Upper lobe of left lung (tissue), 6 donors: ENCODE measurements around the gene PCBP3. TPM values are rescaled to one million over a fixed set of nuclear protein-coding genes. Genes with fewer than 3 reads are reported as not detected.

Experiments used
- ATAC-seq, 2 donors: fragments of 200-7000 bp; cut with Tn5 transposase; one replicate each; pipeline ENCODE4 v1.9.1; 2022; ENCODE audit warnings: mild to moderate bottlenecking in 2 of 2, moderate library complexity in 2 of 2; ENCODE audit not compliant: low FRiP score in 2 of 2
- DNase-seq, 2 donors: peaks; one replicate each; pipeline ENCODE4 v3.0.0-alpha.2; 2019 to 2020
- H3K27ac ChIP-seq, 4 donors: fragments of 200-600 bp; sonication (generic); one replicate each; pipeline ENCODE4 v1.5.1; 2016 to 2019
- H3K27me3 ChIP-seq, 4 donors: fragments of 200-600 bp; sonication (generic); one replicate each; pipeline ENCODE4 v1.5.1; 2017 to 2019
- H3K36me3 ChIP-seq, 4 donors: fragments of 200-600 bp; sonication (generic); one replicate each; pipeline ENCODE4 v1.5.1; 2016 to 2019
- H3K4me1 ChIP-seq, 4 donors: fragments of 200-600 bp; sonication (generic); one replicate each; pipeline ENCODE4 v1.5.1; 2018 to 2019
- H3K4me3 ChIP-seq, 4 donors: fragments of 200-600 bp; sonication (generic); one replicate each; pipeline ENCODE4 v1.5.1; 2017 to 2019; ENCODE audit warnings: mild to moderate bottlenecking in 2 of 4, moderate library complexity in 1 of 4
- H3K9me3 ChIP-seq, 4 donors: fragments of 200-600 bp; sonication (generic); one replicate each; pipeline ENCODE4 v1.5.1; 2018 to 2019
- CTCF ChIP-seq, 6 experiments: fragments of 450-650 bp in 4 of 6; fragments of 200-600 bp in 2 of 6; sonication (generic) in 2 of 6; IDR thresholded peaks; one replicate each; pipeline ENCODE4 v1.5.1; 2016 to 2019; ENCODE audit warnings: antibody characterized with exemption in 6 of 6
- EP300 ChIP-seq, 4 donors: sonication (generic); formaldehyde crosslinking; IDR thresholded peaks; one replicate each; pipeline ENCODE4 v1.5.1; 2017; ENCODE audit warnings: antibody characterized with exemption in 4 of 4, control low read depth in 2 of 4
- POLR2A ChIP-seq, 4 donors: fragments of 450-650 bp; IDR thresholded peaks; one replicate each; pipeline ENCODE4 v1.5.1; 2016 to 2017; ENCODE audit warnings: antibody characterized with exemption in 4 of 4, mild to moderate bottlenecking in 2 of 4
- POLR2AphosphoS5 ChIP-seq, 2 donors: sonication (generic); formaldehyde crosslinking; IDR thresholded peaks; one replicate each; pipeline ENCODE4 v1.5.1; 2017; ENCODE audit warnings: antibody characterized with exemption in 2 of 2
- WGBS, 2 donors: methylation state at CpG; one replicate each; pipeline ENCODE4 v1.1.5; 2017 to 2018; 5-methylcytosine and 5-hydroxymethylcytosine counted together
- total RNA-seq, 6 donors: library from RNA; depleted of rRNA in 4 of 6; stranded (reverse); fragments of >200 nt in 4 of 6; gene quantifications; one replicate each; pipeline versions ENCODE4 v1.1.0 to v1.2.1, GENCODE V29; 2016 to 2021
- donor health status: DM: no; HTN: no; CAD: no; lungs with moderate emphysema.
- donor health status: DM: no; HTN: yes; CAD: no; lungs with severe emphysema.

Gene PCBP3
- total RNA-seq, 6 donors from 2014 or later: 0.78 to 10.5 (median 3.3) TPM

GRCh38 chr21:45887788-45888187, 244.3 kb downstream of the PCBP3 start:
- no peak for ATAC-seq
- no peaks in the 10 kb centered on the region for H3K9me3 ChIP-seq
- no peak for DNase-seq
- no peaks in the 10 kb centered on the region for H3K36me3 ChIP-seq
- H3K27ac ChIP-seq: no peak overlapping the region
- H3K4me3 ChIP-seq: no peak overlapping the region
- no peaks in the 10 kb centered on the region for H3K27me3 ChIP-seq
- WGBS, 2 donors: 61 to 87% methylated on average over 14 to 16 of the region's 16 CpGs
- TF ChIP-seq POLR2A (IDR thresholded peaks at IDR 0.05): no peak
- no peak for TF ChIP-seq EP300 (IDR thresholded peaks at IDR 0.05)
- no peak for TF ChIP-seq POLR2AphosphoS5 (IDR thresholded peaks at IDR 0.05)
- no peak for TF ChIP-seq CTCF (IDR thresholded peaks at IDR 0.05)
- peaks cover 2 to 7% (median 6%) of the 10 kb centered on the region in 4 donors for H3K4me1 ChIP-seq

- Histone ChIP-seq H3K9me3 (no peaks in the 10 kb centered on the region), H3K36me3 (no peaks in the 10 kb centered on the region), H3K27ac (no peak overlapping the region), H3K4me1 (peaks cover 2 to 7% (median 6%) of the 10 kb centered on the region in 4 donors), H3K4me3 (no peak overlapping the region), H3K27me3 (no peaks in the 10 kb centered on the region)
- 81 to 88% methylated on average over 9 to 18 of the region's 18 CpGs for WGBS, 2 donors
- DNase-seq (peak in 1 of 2 donors; percentile 54), ATAC-seq (no peak)
- TF ChIP-seq POLR2AphosphoS5 (IDR thresholded peaks at IDR 0.05) (no peak), POLR2A (IDR thresholded peaks at IDR 0.05) (no peak), EP300 (IDR thresholded peaks at IDR 0.05) (no peak), CTCF (IDR thresholded peaks at IDR 0.05) (no peak)
These were observed 245.0 kb downstream of the PCBP3 start for GRCh38 chr21:45888386-45889009.

- WGBS, 2 donors: 68 to 71% methylated on average over 8 to 10 of the region's 10 CpGs
- peak in 1 of 2 donors; percentile 32 for DNase-seq
- H3K9me3 ChIP-seq: no peaks in the 10 kb centered on the region
- no peak for ATAC-seq
- TF ChIP-seq POLR2A (IDR thresholded peaks at IDR 0.05) (no peak), CTCF (IDR thresholded peaks at IDR 0.05) (no peak), POLR2AphosphoS5 (IDR thresholded peaks at IDR 0.05) (no peak), EP300 (IDR thresholded peaks at IDR 0.05) (no peak)
- no peak overlapping the region for H3K27ac ChIP-seq
- H3K27me3 ChIP-seq: no peaks in the 10 kb centered on the region
- no peaks in the 10 kb centered on the region for H3K36me3 ChIP-seq
- H3K4me3 ChIP-seq: no peak overlapping the region
- H3K4me1 ChIP-seq: peaks cover 2 to 7% (median 6%) of the 10 kb centered on the region in 4 donors
These were observed 245.7 kb downstream of the PCBP3 start for GRCh38 chr21:45889256-45889655.

GRCh38 chr21:45889961-45890360, 246.4 kb downstream of the PCBP3 start:
- 58 to 63% methylated on average over 7 to 10 of the region's 10 CpGs for WGBS, 2 donors
- H3K4me1 ChIP-seq: peaks cover 2 to 7% (median 6%) of the 10 kb centered on the region in 4 donors
- no peak overlapping the region for H3K27ac ChIP-seq
- TF ChIP-seq POLR2A (IDR thresholded peaks at IDR 0.05) (no peak), EP300 (IDR thresholded peaks at IDR 0.05) (no peak), POLR2AphosphoS5 (IDR thresholded peaks at IDR 0.05) (no peak)
- ATAC-seq: peak in 1 of 2 donors; percentile 66
- no peaks in the 10 kb centered on the region for H3K9me3 ChIP-seq
- H3K36me3 ChIP-seq: no peaks in the 10 kb centered on the region
- peak in 1 of 2 donors; percentile 52 for DNase-seq
- no peak overlapping the region for H3K4me3 ChIP-seq
- H3K27me3 ChIP-seq: no peaks in the 10 kb centered on the region

- TF ChIP-seq POLR2A (IDR thresholded peaks at IDR 0.05) (no peak), POLR2AphosphoS5 (IDR thresholded peaks at IDR 0.05) (no peak), CTCF (IDR thresholded peaks at IDR 0.05) (no peak), EP300 (IDR thresholded peaks at IDR 0.05) (no peak)
- no peaks in the 10 kb centered on the region for H3K9me3 ChIP-seq
- 61 to 65% methylated on average over 25 to 26 of the region's 26 CpGs for WGBS, 2 donors
- peak overlapping the region in 2 of 4 donors; percentile 5 to 10 for H3K4me3 ChIP-seq
- DNase-seq (peak in 1 of 2 donors; percentile 48), ATAC-seq (no peak)
- no peaks in the 10 kb centered on the region for H3K27me3 ChIP-seq
- peaks cover 2 to 7% (median 6%) of the 10 kb centered on the region in 4 donors for H3K4me1 ChIP-seq
- peak overlapping the region in 2 of 4 donors; percentile 46 to 47 for H3K27ac ChIP-seq
- no peaks in the 10 kb centered on the region for H3K36me3 ChIP-seq
These were observed 248.0 kb downstream of the PCBP3 start for GRCh38 chr21:45891388-45892155.
